ENCODE data around the gene MFRP.

The MFRP gene

DNA sequence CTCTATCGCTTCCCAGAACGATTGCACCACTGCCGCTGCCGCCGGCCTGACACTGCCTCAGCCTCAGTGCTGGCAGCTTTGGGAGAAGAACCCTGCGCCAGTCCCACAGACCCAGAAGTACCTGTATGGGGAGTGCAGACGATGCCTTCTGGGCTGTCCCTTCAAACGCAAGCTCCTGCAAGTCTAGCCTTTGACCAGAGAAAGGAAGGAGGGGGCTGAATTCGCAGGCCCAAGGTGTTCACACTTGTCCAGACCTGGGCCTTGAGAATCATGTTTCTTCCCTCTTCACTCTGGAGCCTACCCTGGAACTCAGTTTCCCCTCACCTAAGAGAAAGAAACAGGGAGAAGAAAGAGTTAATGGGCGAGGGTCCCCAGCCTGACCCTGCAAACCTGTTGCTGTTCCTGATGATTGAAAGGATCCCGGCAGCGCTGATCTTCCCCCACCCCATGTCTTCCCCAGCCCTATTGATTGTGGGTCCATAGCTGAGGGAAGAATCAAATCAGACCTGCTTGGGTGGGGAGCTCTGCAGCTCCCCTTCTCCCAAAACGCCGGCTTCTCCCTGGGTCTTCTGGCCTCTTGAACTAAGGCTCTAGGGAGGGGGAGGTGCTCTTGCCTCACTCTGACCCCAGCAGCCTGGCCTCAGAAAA is 28.8 kb downstream of the MFRP start:
- TF ChIP-seq CTCF (IDR thresholded peaks at IDR 0.05) (no peak), ZFX (IDR thresholded peaks at IDR 0.05; ENCODE audit: borderline replicate concordance) (no peak)
- H3K27ac ChIP-seq, result no peak overlapping the region

DNA sequence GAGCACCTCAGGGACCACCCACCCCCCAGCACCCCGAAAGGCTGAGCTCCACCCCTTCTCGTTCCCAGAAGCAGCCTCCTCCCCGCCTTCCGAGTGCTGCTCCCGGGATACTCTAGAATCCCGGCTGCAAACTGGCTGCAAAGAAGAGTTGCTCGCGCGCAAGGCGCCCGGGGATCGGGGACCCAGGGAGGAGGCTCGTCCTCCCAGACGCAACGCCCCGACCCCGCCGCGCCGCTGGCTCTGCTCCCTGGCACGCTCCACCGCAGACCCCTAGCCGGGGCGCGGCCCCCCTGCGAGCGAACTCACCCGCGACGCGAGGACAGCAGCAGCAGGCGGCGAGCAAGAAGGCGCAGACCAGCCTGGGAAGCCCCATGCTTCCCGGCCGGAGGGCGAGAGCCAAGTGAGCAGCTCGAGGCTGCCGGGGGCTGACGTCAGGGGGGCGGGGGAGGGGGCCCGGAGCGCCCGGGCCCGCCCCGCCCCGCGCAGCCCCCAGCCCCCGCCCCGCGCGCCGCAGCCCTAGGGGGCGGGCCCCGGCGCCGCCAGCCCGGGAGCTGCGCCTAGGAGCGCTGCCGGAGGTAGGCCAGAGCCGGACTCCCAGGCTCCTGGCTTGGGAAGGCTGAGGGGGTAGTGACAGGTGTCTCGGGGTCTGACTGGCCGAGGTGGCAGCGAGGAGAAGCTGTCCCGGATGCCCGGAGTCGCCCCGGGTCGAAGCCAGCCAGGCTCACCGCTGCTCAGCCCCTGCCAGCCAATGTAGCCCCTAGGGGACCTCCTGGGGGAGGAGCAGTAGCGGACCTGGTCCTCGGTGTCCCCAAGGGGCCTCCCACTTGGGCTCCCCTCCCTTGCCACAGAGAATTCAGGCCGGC is 29.5 kb downstream of the MFRP start, which contains the start of gene MCAM:
MCAM (minus strand) TSS at position 402 of the 863 bp plus-strand sequence; CDS start at position 373, 29 bp downstream.
- no peak within 1 kb of the TSS for H3K27ac ChIP-seq
- TF ChIP-seq ZFX (IDR thresholded peaks at IDR 0.05; ENCODE audit: borderline replicate concordance), result no peak
- TF ChIP-seq CTCF (IDR thresholded peaks at IDR 0.05), result no peak

GRCh38 chr11:119316016-119316728 is 30.3 kb downstream of the MFRP start:
- H3K27ac ChIP-seq, result no peak overlapping the region

GRCh38 chr11:119315131-119316015 is 31.1 kb downstream of the MFRP start:
- TF ChIP-seq ZFX (IDR thresholded peaks at IDR 0.05; ENCODE audit: borderline replicate concordance) (no peak), CTCF (IDR thresholded peaks at IDR 0.05) (no peak)

More at GRCh38 chr11:119316016-119316728, 30.3 kb downstream of the MFRP start:
- no peak for TF ChIP-seq CTCF (IDR thresholded peaks at IDR 0.05)
- TF ChIP-seq ZFX (IDR thresholded peaks at IDR 0.05; ENCODE audit: borderline replicate concordance), result no peak

GRCh38 chr11:119314726-119315125 is 31.8 kb downstream of the MFRP start:
- H3K27ac ChIP-seq, result no peak overlapping the region
- TF ChIP-seq ZFX (IDR thresholded peaks at IDR 0.05; ENCODE audit: borderline replicate concordance) (no peak), CTCF (IDR thresholded peaks at IDR 0.05) (no peak)

More at GRCh38 chr11:119315131-119316015, 31.1 kb downstream of the MFRP start:
- H3K27ac ChIP-seq, result no peak overlapping the region

DNA sequence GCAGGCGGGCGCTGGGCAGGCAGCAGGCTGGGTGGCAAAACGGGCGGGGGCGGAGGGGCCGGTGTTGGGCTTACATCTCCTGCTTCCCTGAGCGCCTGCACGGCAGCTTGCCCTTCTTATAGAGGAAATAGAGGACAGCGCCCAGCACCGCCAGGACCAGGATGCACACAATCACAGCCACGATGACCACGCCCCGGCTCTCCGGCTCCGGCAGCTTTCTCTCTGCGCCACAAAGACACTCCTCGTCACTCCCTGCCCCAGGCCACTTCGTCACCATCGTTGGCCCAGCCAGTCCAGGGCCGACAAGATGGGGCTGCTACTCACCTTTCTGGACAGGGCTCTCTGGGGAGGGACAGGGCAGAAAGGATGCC is 35.8 kb downstream of the MFRP start:
- no peak for TF ChIP-seq CTCF (IDR thresholded peaks at IDR 0.05)
- TF ChIP-seq ZFX (IDR thresholded peaks at IDR 0.05; ENCODE audit: borderline replicate concordance), result no peak
- H3K27ac ChIP-seq, result no peak overlapping the region

Data from 22Rv1 (cell line).